ENCODE data around the gene KCTD11.

GRCh38 chr17:7351665-7352502 lies at the start of gene KCTD11:
- peak; percentile 86 for TF ChIP-seq CTCF (IDR thresholded peaks at IDR 0.05)
- TF ChIP-seq TCF7L2 (IDR thresholded peaks at IDR 0.05; ENCODE audit: low read depth, low read length): no peak
- TF ChIP-seq POLR2AphosphoS5 (IDR thresholded peaks at IDR 0.05; ENCODE audit: low read depth, low read length): no peak; the same call in 1 of the 2 replicates
- peak; percentile 80; the same call in 1 of the 2 replicates for TF ChIP-seq SIN3A (IDR thresholded peaks at IDR 0.05; ENCODE audit: borderline replicate concordance, insufficient read depth, low read depth, low read length)
